SK-MEL-5 (cell line): ENCODE measurements around the gene KRTAP4-12. TPM values are rescaled to one million over a fixed set of nuclear protein-coding genes. Genes with fewer than 3 reads are reported as not detected.
"Not testable (repeated sequence)": the region's sequence is repeated elsewhere in the genome, so short reads cannot be mapped to it uniquely, and the experiment has no call there.

ENCODE experiments used
- DNase-seq: peaks from one replicate; pipeline ENCODE4 v3.0.0-alpha.2; 2016; ENCODE audit warnings: low read depth, low spot score
- in situ Hi-C: cut with HindIII; loops from 2 replicates; pipeline ENCODE4 v1.10.0; 2016; ENCODE audit warnings: low sequenced_read_pairs, high pct_unique_total_duplicates, low pct_unique_long_range_greater_than_20kb
- polyA plus RNA-seq, 2 experiments: library from polyadenylated mRNA; depleted of rRNA; stranded (reverse); fragments of >200 nt; gene quantifications; 2 replicates each; pipeline ENCODE4 v1.2.3, GENCODE V29; 2015
- total RNA-seq: library from RNA; depleted of rRNA; stranded (reverse); fragments of >200 nt; shearing (Covaris generic); gene quantifications from 2 replicates; pipeline ENCODE4 v1.2.3, GENCODE V29; 2014; rRNA removed

The KRTAP4-12 gene
- not detected in 2 replicates for total RNA-seq
- not detected in 2 replicates for polyA plus RNA-seq (2015; cell fraction: cytosol; rRNA removed)
- not detected in 2 replicates for polyA plus RNA-seq (2015; cell fraction: nucleus; rRNA removed)

DNA sequence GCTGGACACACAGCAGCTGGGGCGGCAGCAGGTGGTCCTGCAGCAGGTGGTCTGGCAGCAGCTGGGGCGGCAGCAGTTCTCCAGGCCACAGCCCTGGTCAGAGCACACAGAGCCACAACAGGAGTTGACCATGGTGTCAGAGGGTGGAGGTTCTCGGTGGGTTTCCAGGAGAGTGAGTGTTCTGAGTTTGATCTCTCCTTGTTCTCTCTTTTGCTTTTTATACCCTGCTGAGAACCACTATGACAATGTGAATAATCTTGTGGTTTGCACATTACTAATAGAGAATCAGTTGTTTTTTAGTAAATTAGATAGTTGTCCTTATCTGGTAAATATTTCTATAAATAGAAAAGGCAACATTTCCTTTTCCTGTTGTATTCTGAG lies at the start of gene KRTAP4-12:
TSS of gene KRTAP4-12 (minus strand) at position 192 of the 381 bp plus-strand sequence. CDS start at position 132, 60 bp downstream.
- in situ Hi-C loops, DNase-seq: not testable (repeated sequence)

GRCh38 chr17:41171886-41172285 lies 47.9 kb upstream of the KRTAP4-12 start:
- DNase-seq, result no peak
- in situ Hi-C loops, result no loop called here

GRCh38 chr17:41168121-41168520 lies 44.1 kb upstream of the KRTAP4-12 start, which contains the start of gene KRTAP4-3:
Gene KRTAP4-3 (minus strand): TSS chr17:41168221. CDS start chr17:41168172, 49 bp downstream.
- DNase-seq, result no peak

GRCh38 chr17:41167561-41167960 lies 43.6 kb upstream of the KRTAP4-12 start:
- no peak for DNase-seq
- in situ Hi-C loops, result no loop called here

More at GRCh38 chr17:41168121-41168520, 44.1 kb upstream of the KRTAP4-12 start, which contains the start of gene KRTAP4-3:
- in situ Hi-C loops, result no loop called here

GRCh38 chr17:41163828-41164227 lies 39.8 kb upstream of the KRTAP4-12 start:
- no peak for DNase-seq
- in situ Hi-C loops, result no loop called here

- in situ Hi-C loops, result no loop called here
- DNase-seq, result no peak
Observed at GRCh38 chr17:41160648-41161047, 36.7 kb upstream of the KRTAP4-12 start, which contains the start of gene KRTAP4-4. Gene KRTAP4-4 (minus strand): TSS chr17:41160748. CDS start chr17:41160691, 57 bp downstream.

DNA sequence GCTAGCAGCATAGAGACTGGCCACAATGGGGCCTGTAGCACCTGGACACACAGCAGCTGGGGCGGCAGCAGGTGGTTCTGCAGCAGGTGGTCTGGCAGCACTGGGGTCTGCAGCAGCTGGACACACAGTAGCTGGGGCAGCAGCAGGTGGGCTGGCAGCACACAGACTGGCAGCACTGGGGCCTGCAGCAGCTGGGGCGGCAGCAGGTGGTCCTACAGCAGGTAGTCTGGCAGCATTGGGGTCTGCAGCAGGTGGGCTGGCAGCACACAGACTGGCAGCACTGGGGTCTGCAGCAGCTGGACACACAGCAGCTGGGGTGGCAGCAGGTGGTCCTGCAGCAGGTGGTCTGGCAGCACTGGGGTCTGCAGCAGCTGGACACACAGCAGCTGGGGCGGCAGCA lies 36.2 kb upstream of the KRTAP4-12 start:
- DNase-seq, in situ Hi-C loops: not testable (repeated sequence)

GRCh38 chr17:41153856-41154255 lies 29.9 kb upstream of the KRTAP4-12 start:
- no peak for DNase-seq
- in situ Hi-C loops, result no loop called here

GRCh38 chr17:41151525-41151924 lies 27.5 kb upstream of the KRTAP4-12 start:
- in situ Hi-C loops, result no loop called here
- DNase-seq, result no peak

DNA sequence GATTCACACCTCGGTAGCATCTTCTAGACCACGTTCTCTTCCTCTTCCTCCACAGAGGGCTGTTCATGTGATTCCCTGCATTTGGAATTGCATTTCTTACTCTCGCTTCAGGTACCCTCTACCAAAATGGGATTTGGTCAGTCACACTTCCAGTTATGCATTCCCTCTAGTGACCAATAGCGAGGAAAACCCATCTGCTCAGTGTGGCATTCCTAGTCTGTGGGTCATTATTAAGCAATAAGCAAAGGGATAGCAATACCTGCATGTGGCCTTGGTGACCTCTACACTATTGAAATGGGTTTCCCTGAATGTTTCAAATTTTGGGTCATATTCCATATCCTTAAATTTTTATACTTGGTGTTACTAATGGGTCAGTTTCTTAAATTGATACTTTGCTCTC lies 26.0 kb upstream of the KRTAP4-12 start:
- in situ Hi-C loops, result no loop called here
- no peak for DNase-seq

DNA sequence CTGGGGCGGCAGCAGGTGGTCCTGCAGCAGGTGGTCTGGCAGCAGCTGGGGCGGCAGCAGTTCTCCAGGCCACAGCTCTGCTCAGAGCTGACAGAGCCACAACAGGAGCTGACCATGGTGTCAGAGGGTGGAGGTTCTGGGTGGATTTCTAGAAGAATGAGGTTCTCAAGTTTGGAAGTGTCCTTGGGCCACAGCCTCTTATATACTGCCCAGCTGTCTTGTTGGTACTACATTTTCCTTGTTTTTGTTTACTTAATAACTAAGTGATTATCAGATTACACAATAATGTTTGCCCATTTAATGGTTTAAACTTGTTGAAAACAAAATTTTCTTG lies 25.6 kb upstream of the KRTAP4-12 start, which contains the start of gene KRTAP4-5:
TSS of gene KRTAP4-5 (minus strand) at position 174 of the 334 bp plus-strand sequence. CDS start at position 116, 58 bp downstream.
- DNase-seq, result no peak
- in situ Hi-C loops, result no loop called here

DNA sequence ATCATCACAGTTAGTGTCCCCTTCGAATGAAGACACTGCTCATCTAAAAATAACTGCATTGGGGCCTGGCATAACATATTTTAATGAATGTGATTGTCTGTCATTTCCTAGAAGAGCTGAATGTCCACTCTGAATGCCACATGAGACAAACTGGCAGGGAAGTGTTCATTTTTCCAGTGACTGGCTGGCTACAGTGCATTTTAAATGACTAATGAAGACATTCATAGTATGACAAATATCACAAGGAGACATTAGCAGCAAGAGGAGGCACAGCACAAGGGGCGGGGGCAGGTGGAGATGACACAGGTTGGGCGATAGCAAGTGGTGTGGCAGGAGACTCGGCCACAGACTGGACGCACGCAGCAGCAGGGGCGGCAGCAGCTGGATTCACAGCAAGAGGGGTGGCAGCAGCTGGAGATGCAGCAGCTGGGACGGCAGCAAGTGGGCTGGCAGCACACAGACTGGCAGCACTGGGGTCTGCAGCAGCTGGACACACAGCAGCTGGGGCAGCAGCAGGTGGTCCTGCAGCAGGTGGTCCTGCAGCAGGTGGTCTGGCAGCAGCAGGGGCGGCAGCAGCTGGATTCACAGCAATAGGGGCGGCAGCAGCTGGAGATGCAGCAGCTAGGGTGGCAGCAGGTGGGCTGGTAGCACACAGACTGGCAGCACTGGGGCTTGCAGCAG lies 25.1 kb upstream of the KRTAP4-12 start:
- DNase-seq, in situ Hi-C loops: not testable (repeated sequence)

DNA sequence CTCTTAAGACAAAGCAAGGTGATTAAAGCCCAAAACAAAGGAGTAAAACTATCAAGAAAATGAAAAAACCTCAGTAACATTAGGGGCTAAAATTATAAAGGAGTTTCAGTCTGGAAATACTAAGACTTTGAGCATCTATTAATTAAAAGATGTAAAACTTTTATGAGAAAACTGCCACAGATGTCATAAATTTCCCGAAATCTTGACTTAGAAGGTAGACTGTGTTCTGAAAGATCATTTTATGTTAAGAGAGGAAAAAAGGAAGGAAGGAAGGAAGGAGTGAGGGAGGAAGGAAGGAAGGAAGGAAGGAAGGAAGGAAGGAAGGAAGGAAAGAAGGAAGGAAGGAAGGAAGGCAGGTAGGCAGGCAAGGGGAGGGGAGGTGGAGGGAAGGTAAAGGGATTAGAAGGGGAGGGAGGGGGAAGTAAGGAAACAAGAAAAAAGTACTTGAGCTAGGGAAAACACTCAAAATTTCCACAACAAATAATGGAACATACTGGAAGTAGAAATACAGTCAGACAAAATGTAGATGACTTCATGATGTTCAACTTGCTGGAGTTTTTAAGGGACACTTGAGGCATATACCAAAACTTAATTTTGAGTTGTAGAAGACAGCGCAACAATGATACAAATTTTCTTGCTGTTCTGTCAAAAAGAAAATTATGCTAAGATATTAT lies 23.7 kb upstream of the KRTAP4-12 start:
- DNase-seq, result no peak
- in situ Hi-C loops, result no loop called here

GRCh38 chr17:41145261-41145660 lies 21.3 kb upstream of the KRTAP4-12 start:
- no peak for DNase-seq
- in situ Hi-C loops, result no loop called here

GRCh38 chr17:41144846-41145245 lies 20.9 kb upstream of the KRTAP4-12 start:
- DNase-seq, result no peak
- in situ Hi-C loops, result no loop called here

- in situ Hi-C loops, result no loop called here
- DNase-seq, result no peak
Observed at GRCh38 chr17:41141361-41141760, 17.4 kb upstream of the KRTAP4-12 start.

GRCh38 chr17:41140360-41141131 lies 16.6 kb upstream of the KRTAP4-12 start, which contains the start of gene KRTAP4-6:
Gene KRTAP4-6 (minus strand): TSS chr17:41140544. CDS start chr17:41140487, 57 bp downstream.
- no peak for DNase-seq
- in situ Hi-C loops, result no loop called here

- in situ Hi-C loops, DNase-seq: not testable (repeated sequence)
Observed at GRCh38 chr17:41139865-41140264, 15.9 kb upstream of the KRTAP4-12 start.
